Prostate gland (tissue), 2 donors: Measurements from ENCODE around the gene SPTAN1.

ENCODE experiments used
- CTCF ChIP-seq, 4 experiments: fragments of 200-600 bp in 2 of 4; fragments of 450-650 bp in 2 of 4; sonication (generic) in 2 of 4; IDR thresholded peaks; 1 replicate in 3 of 4; 2 replicates in 1 of 4; pipeline ENCODE4 v1.5.1; 2016 to 2019; ENCODE audit warnings: antibody characterized with exemption in 4 of 4, mild to moderate bottlenecking in 2 of 4, moderate library complexity in 2 of 4
- POLR2A ChIP-seq: fragments of 450-650 bp; IDR thresholded peaks from one replicate; pipeline ENCODE4 v1.6.1; 2016; ENCODE audit warnings: antibody characterized with exemption, mild to moderate bottlenecking

DNA sequence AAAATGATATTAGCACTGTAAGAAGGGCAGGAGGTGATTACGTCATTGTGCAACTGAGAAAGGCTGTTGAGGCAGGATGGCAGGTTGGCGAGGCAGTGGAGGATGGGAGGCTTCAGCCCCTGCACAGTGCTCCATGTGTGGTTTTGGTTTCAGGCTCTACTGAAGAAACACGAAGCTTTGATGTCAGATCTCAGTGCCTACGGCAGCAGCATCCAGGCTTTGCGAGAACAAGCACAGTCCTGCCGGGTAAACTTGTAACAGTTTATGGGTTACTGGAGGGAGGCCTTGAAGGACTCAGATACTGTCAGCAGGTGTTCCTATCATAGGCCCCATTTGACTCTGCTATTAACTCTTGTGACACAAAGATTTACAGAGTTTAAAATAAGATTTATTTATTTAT is 35.1 kb downstream of the SPTAN1 start:
- TF ChIP-seq CTCF (IDR thresholded peaks at IDR 0.05) (no peak), POLR2A (no peak)
